Fibroblast of lung (primary cell): ENCODE results near the gene HIP1R. TPM values are rescaled to one million over a fixed set of nuclear protein-coding genes. Genes with fewer than 3 reads are reported as not detected.
"Not testable (repeated sequence)": the region's sequence is repeated elsewhere in the genome, so short reads cannot be mapped to it uniquely, and the experiment has no call there.

Experiments used
- DNase-seq, 2 donors: peaks; one replicate each; pipeline versions ENCODE4 v3.0.0 to v3.0.0-alpha.2; 2010; ENCODE audit warnings: low read depth in 2 of 2
- H2AFZ ChIP-seq: 2 replicates; pipeline ENCODE4 v1.5.1; 2012; ENCODE audit warnings: low read length, control low read depth, inconsistent platforms
- H3K27ac ChIP-seq: 2 replicates; pipeline ENCODE4 v1.5.1; 2011; ENCODE audit warnings: low read length, control low read depth; ENCODE audit not compliant: insufficient read depth
- H3K27me3 ChIP-seq: 2 replicates; pipeline ENCODE4 v1.5.1; 2011; ENCODE audit warnings: mild to moderate bottlenecking, low read length; ENCODE audit not compliant: control insufficient read depth, insufficient read depth
- H3K36me3 ChIP-seq: 2 replicates; pipeline ENCODE4 v1.5.1; 2011; ENCODE audit warnings: low read length; ENCODE audit not compliant: control insufficient read depth, insufficient read depth
- H3K4me1 ChIP-seq: 2 replicates; pipeline ENCODE4 v1.5.1; 2011; ENCODE audit warnings: low read length; ENCODE audit not compliant: control insufficient read depth, insufficient read depth; ENCODE audit errors: extremely low read depth
- H3K4me2 ChIP-seq: 2 replicates; pipeline ENCODE4 v1.5.1; 2011; ENCODE audit warnings: low read length, control low read depth; ENCODE audit not compliant: insufficient read depth; ENCODE audit errors: extremely low read depth
- H3K4me3 ChIP-seq, 4 experiments: fragments of 200-600 bp in 1 of 4; sonication (generic) in 1 of 4; replicated peaks in 1 of 4; 2 replicates each; pipeline ENCODE4 v1.5.1; 2011 to 2016; ENCODE audit warnings: low read length in 4 of 4, low read depth in 3 of 4, mild to moderate bottlenecking in 3 of 4, control low read depth in 2 of 4, inconsistent platforms in 1 of 4, mixed read lengths in 1 of 4; ENCODE audit not compliant: insufficient read depth in 1 of 4; ENCODE audit errors: control extremely low read depth in 1 of 4
- H3K79me2 ChIP-seq: 2 replicates; pipeline ENCODE4 v1.5.1; 2012; ENCODE audit warnings: mild to moderate bottlenecking, low read length, inconsistent platforms; ENCODE audit not compliant: control insufficient read depth, insufficient read depth
- H3K9ac ChIP-seq: 2 replicates; pipeline ENCODE4 v1.5.1; 2011; ENCODE audit warnings: mild to moderate bottlenecking, low read length, control low read depth; ENCODE audit not compliant: insufficient read depth
- H3K9me3 ChIP-seq: 2 replicates; pipeline ENCODE4 v1.5.1; 2012; ENCODE audit warnings: low read depth, low read length; ENCODE audit not compliant: control insufficient read depth, insufficient read depth
- H4K20me1 ChIP-seq: 2 replicates; pipeline ENCODE4 v1.5.1; 2011; ENCODE audit warnings: low read length; ENCODE audit not compliant: control insufficient read depth, insufficient read depth; ENCODE audit errors: extremely low read depth
- CTCF ChIP-seq, 2 donors: IDR thresholded peaks in 1 of 2; conservative IDR thresholded peaks in 1 of 2; 1 replicate in 1 of 2; 2 replicates in 1 of 2; pipeline ENCODE4 v1.5.1; 2011 to 2012; ENCODE audit warnings: low read length in 2 of 2, control low read depth in 1 of 2, inconsistent platforms in 1 of 2, low read depth in 1 of 2, mild to moderate bottlenecking in 1 of 2
- EZH2 ChIP-seq: IDR thresholded peaks from 2 replicates; pipeline ENCODE4 v1.5.1; 2012; ENCODE audit warnings: low read length, control low read depth, mild to moderate bottlenecking; ENCODE audit errors: missing control alignments
- polyA plus RNA-seq, 2 donors: library from polyadenylated mRNA; depleted of rRNA in 1 of 2; stranded (reverse) in 1 of 2; unstranded in 1 of 2; fragments of >200 nt; gene quantifications; 2 replicates each; pipeline ENCODE4 v1.2.1, GENCODE V29; 2011 to 2012; ENCODE audit warnings: missing spikeins in 1 of 2
- total RNA-seq: library from RNA; depleted of rRNA; stranded (reverse); fragments of >200 nt; gene quantifications from 2 replicates; pipeline ENCODE4 v1.2.1, GENCODE V29; 2014

Gene HIP1R
- total and polyA plus RNA-seq, 2 donors (not counting 1 experiment from before 2014, with no cell fraction given): 3.4 to 21.3 TPM

GRCh38 chr12:122803937-122804336 lies 31.3 kb upstream of the HIP1R start:
- no peak overlapping the region for H3K9ac ChIP-seq
- H3K4me3 ChIP-seq: no peak overlapping the region
- H3K36me3 ChIP-seq: no peaks in the 10 kb centered on the region
- H3K9me3 ChIP-seq: no peaks in the 10 kb centered on the region
- DNase-seq: no peak
- H3K4me1 ChIP-seq: no peaks in the 10 kb centered on the region
- no peak overlapping the region for H2AFZ ChIP-seq
- TF ChIP-seq EZH2 (no peak), CTCF (conservative IDR thresholded peaks at IDR 0.05 in 1 of 2, IDR thresholded peaks at IDR 0.05 in 1 of 2; ENCODE audit: low read depth in 1 of 2, low read length in 2 of 2) (no peak)
- no peak overlapping the region for H3K4me2 ChIP-seq
- H4K20me1 ChIP-seq: no peaks in the 10 kb centered on the region
- no peaks in the 10 kb centered on the region for H3K27me3 ChIP-seq
- H3K79me2 ChIP-seq: no peaks in the 10 kb centered on the region
- no peak overlapping the region for H3K27ac ChIP-seq

GRCh38 chr12:122804957-122805356 lies 30.3 kb upstream of the HIP1R start:
- DNase-seq, H3K4me2 ChIP-seq, H3K9ac ChIP-seq, H3K4me3 ChIP-seq, H2AFZ ChIP-seq, H3K36me3 ChIP-seq, H3K27ac ChIP-seq, H3K4me1 ChIP-seq, H4K20me1 ChIP-seq, H3K79me2 ChIP-seq, H3K9me3 ChIP-seq, H3K27me3 ChIP-seq: not testable (repeated sequence)

GRCh38 chr12:122807651-122808050 lies 27.6 kb upstream of the HIP1R start:
- Histone ChIP-seq H3K9me3 (no peaks in the 10 kb centered on the region), H3K4me2 (no peak overlapping the region), H2AFZ (no peak overlapping the region), H3K36me3 (no peaks in the 10 kb centered on the region), H3K79me2 (no peaks in the 10 kb centered on the region), H3K27me3 (no peaks in the 10 kb centered on the region), H3K9ac (no peak overlapping the region), H3K4me1 (no peaks in the 10 kb centered on the region), H4K20me1 (no peaks in the 10 kb centered on the region), H3K4me3 (no peak overlapping the region), H3K27ac (no peak overlapping the region)
- no peak for DNase-seq
- no peak for TF ChIP-seq EZH2
- no peak for TF ChIP-seq CTCF (conservative IDR thresholded peaks at IDR 0.05 in 1 of 2, IDR thresholded peaks at IDR 0.05 in 1 of 2; ENCODE audit: low read depth in 1 of 2, low read length in 2 of 2)
